NCI-H187 treated with DMSO at 0.1 percent for 48 hours (cell line): Measurements from ENCODE around the gene MAST4.
"Not testable (repeated sequence)": the region's sequence is repeated elsewhere in the genome, so short reads cannot be mapped to it uniquely, and the experiment has no call there.

Experiments
- DNase-seq: peaks from one replicate; lab custom pipeline; 2025; lab: John Stamatoyannopoulos, UW

The MAST4 gene

DNA sequence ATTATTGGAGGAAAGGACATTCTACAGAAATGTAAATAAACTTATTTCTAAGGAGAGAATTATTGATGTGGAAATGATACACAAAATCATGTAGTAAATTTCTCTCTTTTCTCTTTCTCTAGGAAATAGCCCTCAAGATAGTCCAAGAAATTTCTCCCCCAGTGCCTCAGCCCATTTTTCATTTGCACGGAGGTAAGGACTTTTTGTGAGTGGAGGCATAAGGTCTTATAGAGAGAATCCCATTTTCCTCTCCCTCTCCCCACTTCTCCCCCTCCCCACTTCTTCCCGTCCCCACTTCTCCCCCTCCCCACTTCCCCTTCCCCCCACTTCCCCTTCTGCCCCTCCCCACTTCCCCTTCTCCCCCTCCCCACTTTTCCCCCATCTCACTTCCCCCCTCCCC lies 493.8 kb downstream of the MAST4 start:
- no peak for DNase-seq

- no peak for DNase-seq
These were observed 494.4 kb downstream of the MAST4 start for GRCh38 chr5:67090593-67090992.

GRCh38 chr5:67092535-67092934 lies 496.3 kb downstream of the MAST4 start:
- DNase-seq: no peak

- no peak for DNase-seq
These were observed 497.1 kb downstream of the MAST4 start for GRCh38 chr5:67093279-67093678.

GRCh38 chr5:67094476-67095300 lies 498.5 kb downstream of the MAST4 start:
- no peak for DNase-seq

DNA sequence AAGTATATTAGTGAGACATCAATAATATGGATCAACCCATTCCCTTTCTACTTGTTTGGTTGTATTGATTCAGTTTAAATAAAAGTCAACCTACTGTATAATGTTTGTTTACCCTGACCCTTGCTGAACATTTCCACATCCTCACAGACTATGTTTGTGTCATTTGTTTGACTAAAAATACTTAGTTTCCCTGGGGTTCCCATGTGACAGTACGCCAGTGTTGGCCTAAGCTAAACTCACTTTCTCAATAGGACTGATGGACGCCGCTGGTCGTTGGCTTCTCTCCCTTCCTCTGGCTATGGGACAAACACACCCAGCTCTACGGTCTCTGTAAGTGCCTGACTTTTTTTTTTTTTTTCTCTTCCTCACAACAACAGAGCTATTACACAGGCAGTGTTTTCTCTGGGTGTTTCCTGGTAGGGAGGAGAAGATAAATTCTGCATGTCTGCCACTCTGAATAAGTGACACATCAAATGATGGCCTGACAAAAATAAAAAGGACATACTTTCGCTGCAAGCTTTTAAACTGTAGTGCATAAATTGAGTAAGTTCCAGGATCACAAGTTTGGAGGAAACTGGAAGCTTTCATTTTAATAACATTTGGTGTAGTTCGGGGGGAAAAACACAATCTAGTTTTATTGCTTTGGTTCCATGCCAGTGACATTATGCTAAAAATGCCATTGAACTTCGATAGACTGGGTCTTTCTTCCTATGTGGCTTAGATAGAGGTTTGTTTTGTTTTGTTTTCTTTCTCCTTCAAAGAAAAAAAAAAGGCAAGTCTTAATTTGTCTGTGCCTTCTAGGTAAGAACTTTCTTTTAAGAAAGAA lies 499.4 kb downstream of the MAST4 start:
- DNase-seq: no peak

- DNase-seq: no peak
These were observed 502.5 kb downstream of the MAST4 start for GRCh38 chr5:67098656-67099055.

- DNase-seq: no peak
These were observed 504.1 kb downstream of the MAST4 start for GRCh38 chr5:67100301-67100700.

- no peak for DNase-seq
These were observed 506.5 kb downstream of the MAST4 start for GRCh38 chr5:67102708-67103107.

DNA sequence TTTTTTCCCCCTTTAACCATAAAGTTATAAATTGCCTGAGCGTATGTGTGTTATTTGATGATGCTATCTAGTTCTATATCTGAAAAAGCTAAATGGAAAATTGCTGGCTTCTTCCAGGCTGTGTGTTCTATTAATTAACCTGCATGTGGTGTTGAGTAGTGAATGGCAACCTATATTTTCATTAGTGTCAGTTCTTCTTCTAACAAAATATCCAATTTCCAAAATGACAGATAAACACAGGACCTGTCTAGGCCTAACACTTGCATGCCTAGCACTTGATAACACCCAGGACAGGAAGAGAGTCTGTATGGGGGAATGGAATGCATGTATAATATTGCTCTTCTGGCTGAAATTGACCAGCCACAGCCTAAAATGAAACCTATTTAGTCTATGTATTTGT lies 508.7 kb downstream of the MAST4 start:
- no peak for DNase-seq

GRCh38 chr5:67105270-67105669 lies 509.1 kb downstream of the MAST4 start:
- no peak for DNase-seq

DNA sequence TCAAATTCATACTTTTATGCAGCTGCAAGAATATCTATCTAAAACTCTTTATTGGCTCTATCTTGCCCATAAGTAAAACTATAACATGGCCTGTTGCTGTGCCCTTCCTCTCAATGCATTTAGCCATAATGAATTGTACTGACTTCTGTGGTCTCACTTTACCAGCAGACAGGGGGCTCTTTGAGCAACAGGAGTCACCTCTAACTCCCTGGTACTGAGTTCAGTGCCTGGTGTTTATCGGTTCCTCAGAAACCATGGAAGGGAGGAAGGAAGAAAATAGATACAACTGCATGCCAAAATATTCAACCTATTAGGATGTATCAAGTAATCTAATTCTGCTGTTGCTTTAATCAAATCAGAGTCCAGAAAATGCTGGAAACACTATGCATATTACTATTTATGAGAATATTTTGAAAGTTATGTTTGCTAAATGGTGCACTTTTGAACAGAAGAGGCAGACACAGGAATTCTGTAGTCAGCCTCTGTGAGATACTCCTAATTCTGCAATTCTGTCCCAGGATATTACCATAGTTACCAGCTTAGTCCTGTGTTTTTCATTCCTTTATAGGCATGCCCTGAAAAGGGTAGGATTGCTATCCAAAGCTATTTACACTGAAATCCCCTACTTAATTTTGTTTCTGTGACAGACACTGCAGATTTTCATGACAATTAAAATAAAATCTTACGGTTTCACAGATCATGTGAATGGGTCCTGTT lies 510.6 kb downstream of the MAST4 start:
- no peak for DNase-seq

- no peak for DNase-seq
These were observed 515.6 kb downstream of the MAST4 start for GRCh38 chr5:67111779-67112178.

DNA sequence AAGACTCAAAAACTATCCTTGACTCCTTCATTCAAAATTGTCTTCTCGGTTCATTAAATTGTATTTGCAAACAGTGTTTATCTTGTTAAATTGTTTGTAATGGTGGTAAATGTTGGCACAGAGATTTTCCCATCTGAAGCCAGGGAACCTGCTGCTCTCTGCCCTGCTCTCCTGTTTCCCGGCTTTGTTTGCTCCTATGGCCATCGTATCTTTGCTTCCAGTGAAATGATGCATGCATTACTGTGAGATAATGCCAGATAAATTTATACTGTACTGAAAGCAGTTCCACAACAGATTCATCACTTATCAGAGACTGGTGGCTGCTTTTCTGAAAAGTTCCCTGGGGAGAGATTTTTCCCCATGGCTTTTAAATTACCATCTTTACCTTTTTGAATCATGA lies 519.1 kb downstream of the MAST4 start:
- no peak for DNase-seq

- no peak for DNase-seq
These were observed 519.6 kb downstream of the MAST4 start for GRCh38 chr5:67115817-67116216.

DNA sequence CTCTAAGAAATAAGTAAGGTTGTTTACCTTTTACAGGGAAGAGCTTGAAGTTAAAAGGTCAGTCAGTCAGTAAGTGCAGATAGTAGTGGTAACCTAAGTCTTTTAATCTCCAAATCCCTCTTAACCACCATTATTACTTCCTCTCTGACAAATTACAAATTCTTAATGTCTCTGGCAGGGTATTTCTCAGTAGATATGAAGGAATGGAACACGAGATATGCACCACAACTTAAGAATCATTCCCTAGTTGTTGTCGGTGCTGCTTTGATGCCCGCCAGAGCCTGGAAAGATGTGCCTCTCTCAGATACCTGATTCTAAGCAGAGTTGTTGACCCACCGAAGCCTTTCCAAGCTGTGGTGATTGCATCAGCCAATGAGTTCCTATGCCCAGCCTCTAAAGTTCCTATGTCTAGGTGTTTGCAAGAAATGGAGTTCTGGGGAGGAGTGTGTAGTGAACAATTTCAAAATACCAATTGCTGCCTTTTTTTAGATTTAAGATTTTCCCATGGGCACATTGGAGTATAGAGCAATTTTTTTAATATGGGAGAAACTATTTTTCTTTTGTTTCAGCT lies 521.9 kb downstream of the MAST4 start:
- no peak for DNase-seq

- no peak for DNase-seq
These were observed 522.8 kb downstream of the MAST4 start for GRCh38 chr5:67119010-67119409.

- no peak for DNase-seq
These were observed 523.8 kb downstream of the MAST4 start for GRCh38 chr5:67120032-67120431.

DNA sequence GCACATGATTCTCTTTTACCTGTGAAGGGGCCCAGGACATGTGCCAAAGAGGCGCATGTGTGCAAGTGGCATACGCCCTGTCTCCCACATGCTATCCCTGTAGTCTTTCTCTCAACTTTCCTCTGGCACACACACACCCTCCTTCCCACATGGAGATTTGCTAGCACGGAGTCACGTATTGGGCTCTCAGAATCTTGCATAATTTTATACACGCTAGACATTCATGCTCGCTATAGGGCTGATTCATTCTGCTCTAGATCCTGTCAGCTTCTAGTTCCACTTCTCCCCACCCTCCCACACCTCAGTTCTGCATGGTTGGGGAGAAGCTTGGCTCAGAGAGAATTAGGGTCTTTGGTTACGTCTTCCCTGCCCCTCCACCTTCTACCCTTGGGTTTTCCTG lies 527.6 kb downstream of the MAST4 start:
- DNase-seq: no peak

- DNase-seq: no peak
These were observed 528.4 kb downstream of the MAST4 start for GRCh38 chr5:67124556-67124955.

GRCh38 chr5:67127347-67127895 lies 531.2 kb downstream of the MAST4 start:
- DNase-seq: not testable (repeated sequence)

DNA sequence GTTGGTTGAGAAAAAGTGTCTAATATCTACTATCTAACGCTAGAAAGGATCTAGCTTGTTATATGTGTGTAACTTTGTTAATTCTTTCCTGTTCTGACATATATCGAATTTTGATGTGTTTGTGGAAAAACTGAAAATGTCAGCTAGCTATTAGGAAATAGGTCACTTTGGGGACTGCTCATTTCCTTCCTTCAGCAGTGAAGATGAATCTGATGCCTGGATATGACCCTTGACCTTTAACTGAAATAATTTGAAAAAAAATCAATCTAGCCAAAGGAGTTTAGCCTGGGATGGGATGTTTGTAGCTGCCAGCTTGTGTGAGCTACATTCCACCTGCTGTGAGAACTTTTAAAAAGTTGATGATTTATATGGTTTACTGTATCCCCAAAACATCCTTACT lies 533.6 kb downstream of the MAST4 start:
- no peak for DNase-seq
